Measurements from ENCODE around the gene SLC4A5.

The SLC4A5 gene

GRCh38 chr2:74225698-74226459 is 117.3 kb downstream of the SLC4A5 start:
- Histone ChIP-seq H3K9ac (ENCODE audit: insufficient read length, low read depth) (no peak overlapping the region), H3K4me3 (ENCODE audit: insufficient read length, low read depth) (no peak overlapping the region), H3K4me1 (ENCODE audit: insufficient read depth, insufficient read length) (peaks cover 3% of the 10 kb centered on the region), H3K27me3 (ENCODE audit: insufficient read depth, insufficient read length) (no peaks in the 10 kb centered on the region), H3K9me3 (ENCODE audit: insufficient read depth, low read length) (no peaks in the 10 kb centered on the region), H3K36me3 (ENCODE audit: insufficient read depth, insufficient read length, low read length) (peaks cover 5% of the 10 kb centered on the region)
- no peak for TF ChIP-seq ZNF274 (IDR thresholded peaks at IDR 0.05; ENCODE audit: low read depth, low read length)
- TF ChIP-seq SUZ12 (IDR thresholded peaks at IDR 0.05; ENCODE audit: extremely low read depth, insufficient read depth, insufficient read length) = no peak
- no peak for TF ChIP-seq YY1 (IDR thresholded peaks at IDR 0.05; ENCODE audit: insufficient read depth, insufficient read length)
- DNase-seq (ENCODE audit: low read depth, low spot score) = no peak

DNA sequence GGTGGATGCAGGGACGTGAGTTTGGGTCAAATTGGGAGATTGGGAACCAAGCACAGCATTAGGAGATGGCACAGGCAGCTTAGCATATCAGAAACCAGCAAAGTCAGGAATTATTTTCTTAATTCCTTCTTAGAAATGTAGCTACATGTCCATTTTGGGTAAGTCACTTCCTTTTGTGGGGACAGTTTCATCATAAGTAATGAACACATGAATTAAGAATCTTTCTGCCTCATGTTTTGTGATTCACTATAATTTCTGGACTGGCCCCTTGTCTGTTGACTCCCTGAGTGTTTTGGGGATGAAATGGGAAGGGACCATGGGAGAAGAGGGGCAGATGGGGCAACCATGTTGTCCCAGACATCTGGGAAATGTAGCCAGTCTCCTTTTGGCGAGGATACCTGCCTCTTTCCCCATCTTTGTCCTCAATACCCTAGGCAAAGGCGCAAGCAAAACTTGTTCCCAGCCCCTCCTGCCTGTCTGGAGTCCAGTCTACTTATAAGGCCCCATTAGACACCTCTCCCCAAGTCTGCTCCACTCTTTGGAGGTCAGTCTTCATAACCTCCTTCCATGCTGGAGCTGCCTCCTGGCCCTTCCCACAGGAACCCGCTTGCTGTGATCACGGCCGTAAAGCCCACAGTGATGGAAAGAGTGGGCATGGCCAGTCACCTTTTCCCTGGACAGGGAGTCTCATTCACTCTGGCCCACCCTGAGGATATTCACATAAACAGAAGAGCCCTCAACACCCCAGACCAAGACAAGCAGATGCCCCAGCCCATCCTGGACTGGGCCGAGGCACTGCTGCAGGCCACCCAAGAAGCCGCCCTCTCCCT is 119.1 kb downstream of the SLC4A5 start:
- H3K9me3 ChIP-seq (ENCODE audit: insufficient read depth, low read length) = no peaks in the 10 kb centered on the region
- peaks cover 15% of the 10 kb centered on the region for H3K36me3 ChIP-seq (ENCODE audit: insufficient read depth, insufficient read length, low read length)
- no peak overlapping the region for H3K4me3 ChIP-seq (ENCODE audit: insufficient read length, low read depth)
- no peak overlapping the region for H3K9ac ChIP-seq (ENCODE audit: insufficient read length, low read depth)
- H3K27me3 ChIP-seq (ENCODE audit: insufficient read depth, insufficient read length) = no peaks in the 10 kb centered on the region
- no peak for TF ChIP-seq SUZ12 (IDR thresholded peaks at IDR 0.05; ENCODE audit: extremely low read depth, insufficient read depth, insufficient read length)
- no peak for TF ChIP-seq ZNF274 (IDR thresholded peaks at IDR 0.05; ENCODE audit: low read depth, low read length)
- TF ChIP-seq YY1 (IDR thresholded peaks at IDR 0.05; ENCODE audit: insufficient read depth, insufficient read length) = no peak
- H3K4me1 ChIP-seq (ENCODE audit: insufficient read depth, insufficient read length) = peaks cover 3% of the 10 kb centered on the region
- DNase-seq (ENCODE audit: low read depth, low spot score) = no peak

GRCh38 chr2:74222300-74222650 is 120.9 kb downstream of the SLC4A5 start:
- no peak for DNase-seq (ENCODE audit: low read depth, low spot score)
- H3K36me3 ChIP-seq (ENCODE audit: insufficient read depth, insufficient read length, low read length) = peaks cover 27% of the 10 kb centered on the region
- TF ChIP-seq ZNF274 (IDR thresholded peaks at IDR 0.05; ENCODE audit: low read depth, low read length) = no peak
- TF ChIP-seq YY1 (IDR thresholded peaks at IDR 0.05; ENCODE audit: insufficient read depth, insufficient read length) = no peak
- TF ChIP-seq SUZ12 (IDR thresholded peaks at IDR 0.05; ENCODE audit: extremely low read depth, insufficient read depth, insufficient read length) = no peak
- H3K9ac ChIP-seq (ENCODE audit: insufficient read length, low read depth) = no peak overlapping the region
- H3K4me3 ChIP-seq (ENCODE audit: insufficient read length, low read depth) = no peak overlapping the region
- no peaks in the 10 kb centered on the region for H3K9me3 ChIP-seq (ENCODE audit: insufficient read depth, low read length)
- no peaks in the 10 kb centered on the region for H3K27me3 ChIP-seq (ENCODE audit: insufficient read depth, insufficient read length)
- H3K4me1 ChIP-seq (ENCODE audit: insufficient read depth, insufficient read length) = no peaks in the 10 kb centered on the region

GRCh38 chr2:74221604-74222299 is 121.5 kb downstream of the SLC4A5 start:
- Histone ChIP-seq H3K36me3 (ENCODE audit: insufficient read depth, insufficient read length, low read length) (peaks cover 33% of the 10 kb centered on the region), H3K4me3 (ENCODE audit: insufficient read length, low read depth) (no peak overlapping the region), H3K9me3 (ENCODE audit: insufficient read depth, low read length) (no peaks in the 10 kb centered on the region), H3K27me3 (ENCODE audit: insufficient read depth, insufficient read length) (no peaks in the 10 kb centered on the region), H3K9ac (ENCODE audit: insufficient read length, low read depth) (no peak overlapping the region), H3K4me1 (ENCODE audit: insufficient read depth, insufficient read length) (no peaks in the 10 kb centered on the region)
- TF ChIP-seq YY1 (IDR thresholded peaks at IDR 0.05; ENCODE audit: insufficient read depth, insufficient read length) = no peak
- no peak for TF ChIP-seq ZNF274 (IDR thresholded peaks at IDR 0.05; ENCODE audit: low read depth, low read length)
- no peak for TF ChIP-seq SUZ12 (IDR thresholded peaks at IDR 0.05; ENCODE audit: extremely low read depth, insufficient read depth, insufficient read length)
- DNase-seq (ENCODE audit: low read depth, low spot score) = no peak

GRCh38 chr2:74221091-74221490 is 122.1 kb downstream of the SLC4A5 start:
- H3K9me3 ChIP-seq (ENCODE audit: insufficient read depth, low read length) = no peaks in the 10 kb centered on the region
- no peak for TF ChIP-seq SUZ12 (IDR thresholded peaks at IDR 0.05; ENCODE audit: extremely low read depth, insufficient read depth, insufficient read length)
- no peak for TF ChIP-seq YY1 (IDR thresholded peaks at IDR 0.05; ENCODE audit: insufficient read depth, insufficient read length)
- no peak for TF ChIP-seq ZNF274 (IDR thresholded peaks at IDR 0.05; ENCODE audit: low read depth, low read length)
- no peak for DNase-seq (ENCODE audit: low read depth, low spot score)
- no peaks in the 10 kb centered on the region for H3K4me1 ChIP-seq (ENCODE audit: insufficient read depth, insufficient read length)
- H3K4me3 ChIP-seq (ENCODE audit: insufficient read length, low read depth) = no peak overlapping the region
- H3K36me3 ChIP-seq (ENCODE audit: insufficient read depth, insufficient read length, low read length) = peaks cover 39% of the 10 kb centered on the region
- no peaks in the 10 kb centered on the region for H3K27me3 ChIP-seq (ENCODE audit: insufficient read depth, insufficient read length)
- no peak overlapping the region for H3K9ac ChIP-seq (ENCODE audit: insufficient read length, low read depth)

DNA sequence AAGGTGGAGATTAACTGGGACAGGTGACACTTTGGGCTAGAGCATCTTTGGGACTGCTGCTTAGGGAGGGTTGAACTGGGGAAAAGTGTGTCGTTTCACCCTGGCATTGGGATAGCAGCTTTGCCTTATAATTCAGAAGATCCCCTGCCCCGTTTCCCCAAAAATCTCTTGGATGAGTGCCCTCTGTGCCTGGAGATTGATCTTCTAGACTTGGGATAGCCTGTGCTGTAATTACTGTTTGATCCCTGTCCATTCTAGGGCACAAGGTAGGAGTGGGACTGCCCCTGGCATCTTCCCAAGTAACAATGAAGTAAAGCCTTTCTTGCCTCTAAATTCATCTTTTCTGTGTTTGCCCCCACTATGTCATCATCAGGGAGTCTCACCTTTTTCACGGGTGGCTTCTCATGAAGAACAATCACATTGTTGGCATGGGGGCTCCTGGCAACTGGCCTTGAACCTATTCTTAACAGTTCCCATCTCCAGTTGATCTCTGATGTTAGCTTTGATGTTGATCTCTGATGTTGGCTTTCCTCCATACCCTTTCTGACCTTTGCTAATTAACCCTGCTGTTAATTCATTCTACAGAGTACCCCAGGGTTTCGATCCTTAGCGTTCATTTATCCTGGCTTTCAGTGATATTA is 123.2 kb downstream of the SLC4A5 start:
- Histone ChIP-seq H3K9ac (ENCODE audit: insufficient read length, low read depth) (no peak overlapping the region), H3K27me3 (ENCODE audit: insufficient read depth, insufficient read length) (no peaks in the 10 kb centered on the region), H3K4me3 (ENCODE audit: insufficient read length, low read depth) (no peak overlapping the region), H3K4me1 (ENCODE audit: insufficient read depth, insufficient read length) (no peaks in the 10 kb centered on the region), H3K9me3 (ENCODE audit: insufficient read depth, low read length) (no peaks in the 10 kb centered on the region), H3K36me3 (ENCODE audit: insufficient read depth, insufficient read length, low read length) (peaks cover 48% of the 10 kb centered on the region)
- no peak for TF ChIP-seq ZNF274 (IDR thresholded peaks at IDR 0.05; ENCODE audit: low read depth, low read length)
- no peak for TF ChIP-seq YY1 (IDR thresholded peaks at IDR 0.05; ENCODE audit: insufficient read depth, insufficient read length)
- TF ChIP-seq SUZ12 (IDR thresholded peaks at IDR 0.05; ENCODE audit: extremely low read depth, insufficient read depth, insufficient read length) = no peak
- DNase-seq (ENCODE audit: low read depth, low spot score) = no peak

All from NT2/D1 (cell line).